ENCODE data around the gene MAP2K2. TPM values are rescaled to one million over a fixed set of nuclear protein-coding genes. Genes with fewer than 3 reads are reported as not detected.

Gene MAP2K2
- total RNA-seq, 1 donor: 233 TPM

- peaks cover 15% of the 10 kb centered on the region for H3K36me3 ChIP-seq (ENCODE audit: insufficient read depth, low read length)
- peaks cover 31% of the 10 kb centered on the region for H4K20me1 ChIP-seq (ENCODE audit: insufficient read depth, low read length)
- TF ChIP-seq CTCF (IDR thresholded peaks at IDR 0.05; ENCODE audit: extremely low read depth, low read depth, low read length): no peak
- peak overlapping the region; percentile 55 for H3K4me2 ChIP-seq (ENCODE audit: insufficient read depth, low read length)
- peak overlapping the region; percentile 84 for H3K4me3 ChIP-seq (ENCODE audit: insufficient read depth, low read length)
- H3K27me3 ChIP-seq (ENCODE audit: insufficient read depth, low read length): no peaks in the 10 kb centered on the region
- no peaks in the 10 kb centered on the region for H3K9me3 ChIP-seq (ENCODE audit: low read depth, low read length)
- H3K4me1 ChIP-seq (ENCODE audit: insufficient read depth, low read length): peaks cover 27% of the 10 kb centered on the region
- DNase-seq (ENCODE audit: insufficient read length, low spot score, missing footprints): no peak
- no peak overlapping the region for H3K27ac ChIP-seq (ENCODE audit: low read depth, low read length)
- H3K79me2 ChIP-seq (ENCODE audit: insufficient read depth, low read length): peaks cover 42% of the 10 kb centered on the region
- no peak overlapping the region for H2AFZ ChIP-seq (ENCODE audit: low read length)
These were observed 57.7 kb downstream of the MAP2K2 start for GRCh38 chr19:4066176-4066606.

- H3K9me3 ChIP-seq (ENCODE audit: low read depth, low read length): no peaks in the 10 kb centered on the region
- no peak for TF ChIP-seq CTCF (IDR thresholded peaks at IDR 0.05; ENCODE audit: extremely low read depth, low read depth, low read length)
- peaks cover 15% of the 10 kb centered on the region for H3K36me3 ChIP-seq (ENCODE audit: insufficient read depth, low read length)
- peak; percentile 100 for DNase-seq (ENCODE audit: insufficient read length, low spot score, missing footprints)
- H3K27me3 ChIP-seq (ENCODE audit: insufficient read depth, low read length): no peaks in the 10 kb centered on the region
- no peak overlapping the region for H3K27ac ChIP-seq (ENCODE audit: low read depth, low read length)
- H3K4me1 ChIP-seq (ENCODE audit: insufficient read depth, low read length): peaks cover 32% of the 10 kb centered on the region
- H4K20me1 ChIP-seq (ENCODE audit: insufficient read depth, low read length): peaks cover 37% of the 10 kb centered on the region
- peaks cover 48% of the 10 kb centered on the region for H3K79me2 ChIP-seq (ENCODE audit: insufficient read depth, low read length)
- no peak overlapping the region for H2AFZ ChIP-seq (ENCODE audit: low read length)
- H3K4me3 ChIP-seq (ENCODE audit: insufficient read depth, low read length): peak overlapping the region; percentile 84
- peak overlapping the region; percentile 55 for H3K4me2 ChIP-seq (ENCODE audit: insufficient read depth, low read length)
These were observed 58.3 kb downstream of the MAP2K2 start for GRCh38 chr19:4065430-4066175.

- H3K9me3 ChIP-seq (ENCODE audit: low read depth, low read length): no peaks in the 10 kb centered on the region
- peak overlapping the region; percentile 90 for H3K4me3 ChIP-seq (ENCODE audit: insufficient read depth, low read length)
- peak; percentile 96 for DNase-seq (ENCODE audit: insufficient read length, low spot score, missing footprints)
- H3K4me1 ChIP-seq (ENCODE audit: insufficient read depth, low read length): peaks cover 41% of the 10 kb centered on the region
- H2AFZ ChIP-seq (ENCODE audit: low read length): no peak overlapping the region
- H3K27me3 ChIP-seq (ENCODE audit: insufficient read depth, low read length): no peaks in the 10 kb centered on the region
- peaks cover 15% of the 10 kb centered on the region for H3K36me3 ChIP-seq (ENCODE audit: insufficient read depth, low read length)
- H3K27ac ChIP-seq (ENCODE audit: low read depth, low read length): peak overlapping the region; percentile 69
- H3K4me2 ChIP-seq (ENCODE audit: insufficient read depth, low read length): peak overlapping the region; percentile 88
- TF ChIP-seq CTCF (IDR thresholded peaks at IDR 0.05; ENCODE audit: extremely low read depth, low read depth, low read length): no peak
- H4K20me1 ChIP-seq (ENCODE audit: insufficient read depth, low read length): peaks cover 43% of the 10 kb centered on the region
- peaks cover 58% of the 10 kb centered on the region for H3K79me2 ChIP-seq (ENCODE audit: insufficient read depth, low read length)
These were observed 59.2 kb downstream of the MAP2K2 start for GRCh38 chr19:4064496-4065260.

DNA sequence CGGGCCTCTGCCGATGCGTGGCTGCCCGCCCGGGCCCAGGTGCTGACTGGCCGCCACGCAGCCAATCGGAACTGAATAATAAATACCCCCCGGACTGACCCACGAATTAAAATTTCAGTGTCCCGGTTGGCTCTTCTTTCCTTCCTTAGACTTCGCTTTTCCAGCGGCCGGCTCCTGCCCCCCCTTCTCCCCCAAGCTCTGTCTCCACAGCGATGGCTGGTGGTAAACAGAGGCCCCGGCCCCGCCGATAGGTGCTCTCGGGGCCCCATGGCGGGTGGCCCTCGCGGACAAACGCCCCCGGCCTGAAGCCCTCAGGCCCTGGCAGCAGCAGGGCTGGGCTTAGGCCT is 59.8 kb downstream of the MAP2K2 start:
- H3K27ac ChIP-seq (ENCODE audit: low read depth, low read length): peak overlapping the region; percentile 69
- H4K20me1 ChIP-seq (ENCODE audit: insufficient read depth, low read length): peaks cover 43% of the 10 kb centered on the region
- H2AFZ ChIP-seq (ENCODE audit: low read length): no peak overlapping the region
- H3K9me3 ChIP-seq (ENCODE audit: low read depth, low read length): no peaks in the 10 kb centered on the region
- H3K4me2 ChIP-seq (ENCODE audit: insufficient read depth, low read length): peak overlapping the region; percentile 88
- H3K4me1 ChIP-seq (ENCODE audit: insufficient read depth, low read length): peaks cover 47% of the 10 kb centered on the region
- peak overlapping the region; percentile 90 for H3K4me3 ChIP-seq (ENCODE audit: insufficient read depth, low read length)
- no peaks in the 10 kb centered on the region for H3K27me3 ChIP-seq (ENCODE audit: insufficient read depth, low read length)
- DNase-seq (ENCODE audit: insufficient read length, low spot score, missing footprints): peak; percentile 96
- H3K36me3 ChIP-seq (ENCODE audit: insufficient read depth, low read length): peaks cover 15% of the 10 kb centered on the region
- no peak for TF ChIP-seq CTCF (IDR thresholded peaks at IDR 0.05; ENCODE audit: extremely low read depth, low read depth, low read length)
- H3K79me2 ChIP-seq (ENCODE audit: insufficient read depth, low read length): peaks cover 63% of the 10 kb centered on the region

Data from osteoblast (primary cell).